GM12878 (cell line): ENCODE data around the gene NTM. TPM values are rescaled to one million over a fixed set of nuclear protein-coding genes. Genes with fewer than 3 reads are reported as not detected.

Experiments used
- ATAC-seq: fragments of 200-7000 bp; cut with Tn5 transposase; 3 replicates; pipeline ENCODE4 v1.9.1; 2020; ENCODE audit warnings: mild to moderate bottlenecking, moderate library complexity
- BruUV-seq: library from RNA; stranded (reverse); fragments of 400-500 nt; replicated peaks from 2 replicates; lab custom pipeline; 2021; lab: Mats Ljungman, UMichigan
- CTCF ChIA-PET: fragments of 300-600 bp; sonication (Branson Sonifier 250); formaldehyde crosslinking; extraction: SDS; loops from one replicate; lab custom pipeline; 2021; ENCODE audit warnings: inconsistent platforms; lab: Yijun Ruan, JAX
- POLR2A ChIA-PET: fragments of 350-600 bp; formaldehyde crosslinking; extraction: SDS; loops from one replicate; lab custom pipeline; 2021; ENCODE audit warnings: inconsistent platforms; lab: Charles Lee
- RAD21 ChIA-PET: fragments of 300-600 bp; sonication (Branson Sonifier 250); formaldehyde crosslinking; loops from one replicate; lab custom pipeline; 2023; ENCODE audit warnings: antibody characterized with exemption; ENCODE audit not compliant: unreplicated experiment; lab: Charles Lee
- SMC1A ChIA-PET: fragments of 300-600 bp; sonication (Branson Sonifier 250); formaldehyde crosslinking; loops from one replicate; lab custom pipeline; 2023; ENCODE audit not compliant: unreplicated experiment, uncharacterized antibody; lab: Charles Lee
- DNase-seq: peaks from one replicate; pipeline ENCODE4 v3.0.0-alpha.2; 2011; ENCODE audit warnings: low read depth, low spot score
- FAIRE-seq: peaks from 3 replicates; lab custom pipeline; 2011; peaks lifted over from hg19 to GRCh38; lab: Jason Lieb, UNC
- H2AFZ ChIP-seq: 2 replicates; pipeline ENCODE4 v1.6.0; 2011; ENCODE audit warnings: low read depth, low read length, control low read depth; ENCODE audit not compliant: control insufficient read depth
- H3K27ac ChIP-seq: 2 replicates; pipeline ENCODE4 v1.5.1; 2011; ENCODE audit warnings: control low read depth; ENCODE audit not compliant: control insufficient read depth, insufficient read depth
- H3K27me3 ChIP-seq, 2 experiments: replicated peaks in 1 of 2; 2 replicates each; pipeline versions ENCODE4 v1.6.0 to v1.6.1; 2011; ENCODE audit warnings: low read length in 1 of 2; ENCODE audit not compliant: control insufficient read depth in 2 of 2, insufficient read depth in 2 of 2
- H3K36me3 ChIP-seq, 2 experiments: 2 replicates each; pipeline ENCODE4 v1.5.1; 2011; ENCODE audit warnings: low read length in 1 of 2; ENCODE audit not compliant: control insufficient read depth in 2 of 2, insufficient read depth in 2 of 2
- H3K4me1 ChIP-seq: 2 replicates; pipeline ENCODE4 v1.6.1; 2011; ENCODE audit warnings: mild to moderate bottlenecking, low read length, moderate library complexity, mixed read lengths; ENCODE audit not compliant: control insufficient read depth, insufficient read depth
- H3K4me2 ChIP-seq: 2 replicates; pipeline ENCODE4 v1.6.0; 2011; ENCODE audit warnings: control low read depth; ENCODE audit not compliant: control insufficient read depth, insufficient read depth
- H3K4me3 ChIP-seq: fragments of 200-600 bp; sonication (generic); 2 replicates; pipeline ENCODE4 v1.5.1; 2016
- H3K79me2 ChIP-seq: 2 replicates; pipeline ENCODE4 v1.6.0; 2011; ENCODE audit warnings: low read length; ENCODE audit not compliant: control insufficient read depth, insufficient read depth
- H3K9ac ChIP-seq: 2 replicates; pipeline ENCODE4 v1.8.0; 2011; ENCODE audit warnings: low read length, control low read depth, mixed read lengths; ENCODE audit not compliant: control insufficient read depth, insufficient read depth
- H3K9me3 ChIP-seq: replicated peaks from 3 replicates; pipeline ENCODE4 v1.5.1; 2011; ENCODE audit warnings: mild to moderate bottlenecking, low read length; ENCODE audit not compliant: control insufficient read depth, insufficient read depth
- H4K20me1 ChIP-seq: 2 replicates; pipeline ENCODE4 v1.6.0; 2011; ENCODE audit not compliant: control insufficient read depth, insufficient read depth
- WGBS: methylation state at CpG from one replicate; pipeline ENCODE4 v1.1.6; 2016; ENCODE audit warnings: low lambda C conversion rate; ENCODE audit not compliant: insufficient replicate concordance, insufficient coverage; ENCODE audit errors: missing lambda C conversion rate; 5-methylcytosine and 5-hydroxymethylcytosine counted together
- in situ Hi-C: fragments of 300-500 bp; cut with MboI; formaldehyde crosslinking; loops from 9 replicates; pipeline ENCODE4 v1.14.3; 2018; ENCODE audit warnings: mixed read lengths
- intact Hi-C: fragments of 100-400 bp; cut with micrococcal nuclease; formaldehyde crosslinking; loops from one replicate; pipeline ENCODE4 v1.14.2; 2022; ENCODE audit not compliant: unreplicated experiment
- polyA plus RNA-seq, 11 experiments: library from polyadenylated mRNA; depleted of rRNA in 4 of 11; unstranded in 6 of 11; stranded (reverse) in 5 of 11; fragments of >200 nt; fragmentation: Nextera tagmentation in 4 of 11; fragmentation: Illumina TruSeq in 1 of 11; extraction: Ambion mirVana in 4 of 11; extraction: Trizol in 1 of 11; gene quantifications; 1 replicate in 1 of 11; 2 replicates in 10 of 11; pipeline versions ENCODE4 v1.2.1 to v1.2.3, GENCODE V29; 2011 to 2016; ENCODE audit warnings: inconsistent platforms in 2 of 11, missing spikeins in 2 of 11, low read depth in 1 of 11
- total RNA-seq, 4 experiments: library from RNA; depleted of rRNA in 3 of 4; stranded (reverse); fragments of >200 nt in 3 of 4; fragmentation: Illumina TruSeq in 1 of 4; extraction: Trizol in 1 of 4; gene quantifications; 2 replicates each; pipeline versions ENCODE4 v1.2.1 to v1.2.3, GENCODE V29; 2013 to 2021
- TF ChIP-seq, protein P1 (sequence below): fragments of 150-350 bp; IDR thresholded peaks from 2 replicates; pipeline ENCODE4 v1.6.1; 2016; ENCODE audit warnings: low read depth, low read length

Gene NTM
- total and polyA plus RNA-seq, 10 of the 15 experiments (the other 5 are each of a cell fraction or from before 2014, with no cell fraction given): not detected

DNA sequence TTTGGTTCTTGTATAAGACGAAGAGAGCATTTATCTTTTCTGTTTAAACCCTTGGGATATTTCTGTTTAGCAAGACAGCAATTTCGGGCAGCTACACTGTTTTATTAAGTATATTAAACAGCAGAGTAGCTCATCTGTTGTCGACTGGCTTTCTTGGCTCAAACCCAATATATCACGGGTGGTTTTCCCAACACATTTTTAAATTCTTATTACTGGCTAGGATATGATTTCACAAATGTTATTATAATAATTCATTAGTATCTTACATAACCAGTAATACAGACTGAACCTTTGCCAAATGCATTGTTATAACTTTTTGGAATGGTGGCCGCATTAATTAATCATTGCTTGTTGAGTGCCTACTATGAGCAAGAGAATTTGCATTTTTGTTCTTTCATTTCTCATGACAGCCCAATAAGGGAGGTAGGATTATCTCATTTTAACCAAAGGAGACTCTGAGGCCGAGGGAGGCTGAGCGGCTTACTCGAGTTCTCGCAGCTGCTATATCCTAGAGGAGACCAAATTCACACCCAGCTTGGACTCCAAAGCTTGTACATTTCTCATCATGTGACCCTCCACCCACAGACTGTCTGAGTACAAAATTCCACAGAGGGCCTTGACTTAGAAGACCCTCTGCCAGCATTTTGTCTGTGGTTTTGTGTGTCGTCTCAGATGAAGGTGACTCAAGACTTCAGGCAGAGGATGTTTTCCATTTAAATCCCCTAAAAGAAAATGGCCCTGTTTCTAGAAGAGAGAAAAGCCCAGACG is 304.9 kb downstream of the NTM start:
- 21% methylated on average over 11 of the region's 11 CpGs for WGBS
- ChIA-PET SMC1A (interaction anchor here (1.0 to 1.5 kb wide), 7 partner anchors 10 to 614 kb away, joined by 3 to 6 read pairs (median 3); no protein-coding TSS in a partner anchor), CTCF (interaction anchor here (0.8 to 3.1 kb wide), 18 partner anchors 10 to 759 kb away, joined by 3 to 46 read pairs (median 6); partner anchors contain the start of gene SNX19), POLR2A (no interaction called here), RAD21 (interaction anchor here (1.2 to 2.0 kb wide), 5 partner anchors 24 to 611 kb away, joined by 3 to 19 read pairs (median 4); no protein-coding TSS in a partner anchor)
- Histone ChIP-seq H3K36me3 (no peaks in the 10 kb centered on the region), H4K20me1 (no peaks in the 10 kb centered on the region), H3K4me3 (no peak overlapping the region), H2AFZ (no peak overlapping the region), H3K9me3 (no peaks in the 10 kb centered on the region), H3K4me1 (no peaks in the 10 kb centered on the region), H3K27me3 (no peaks in the 10 kb centered on the region), H3K79me2 (no peaks in the 10 kb centered on the region), H3K9ac (no peak overlapping the region), H3K4me2 (no peak overlapping the region), H3K27ac (no peak overlapping the region)
- FAIRE-seq (no peak), ATAC-seq (no peak), DNase-seq (no peak)
- intact Hi-C loops (loop anchor here (2.0 to 10.0 kb wide), 2 partner anchors 431 to 753 kb away; no protein-coding TSS in a partner anchor), in situ Hi-C loops (loop anchor here (10.0 kb wide), 1 partner anchor 751 kb away; no protein-coding TSS in a partner anchor)
- no TSS peak for BruUV-seq
- TF ChIP-seq, protein P1, sequence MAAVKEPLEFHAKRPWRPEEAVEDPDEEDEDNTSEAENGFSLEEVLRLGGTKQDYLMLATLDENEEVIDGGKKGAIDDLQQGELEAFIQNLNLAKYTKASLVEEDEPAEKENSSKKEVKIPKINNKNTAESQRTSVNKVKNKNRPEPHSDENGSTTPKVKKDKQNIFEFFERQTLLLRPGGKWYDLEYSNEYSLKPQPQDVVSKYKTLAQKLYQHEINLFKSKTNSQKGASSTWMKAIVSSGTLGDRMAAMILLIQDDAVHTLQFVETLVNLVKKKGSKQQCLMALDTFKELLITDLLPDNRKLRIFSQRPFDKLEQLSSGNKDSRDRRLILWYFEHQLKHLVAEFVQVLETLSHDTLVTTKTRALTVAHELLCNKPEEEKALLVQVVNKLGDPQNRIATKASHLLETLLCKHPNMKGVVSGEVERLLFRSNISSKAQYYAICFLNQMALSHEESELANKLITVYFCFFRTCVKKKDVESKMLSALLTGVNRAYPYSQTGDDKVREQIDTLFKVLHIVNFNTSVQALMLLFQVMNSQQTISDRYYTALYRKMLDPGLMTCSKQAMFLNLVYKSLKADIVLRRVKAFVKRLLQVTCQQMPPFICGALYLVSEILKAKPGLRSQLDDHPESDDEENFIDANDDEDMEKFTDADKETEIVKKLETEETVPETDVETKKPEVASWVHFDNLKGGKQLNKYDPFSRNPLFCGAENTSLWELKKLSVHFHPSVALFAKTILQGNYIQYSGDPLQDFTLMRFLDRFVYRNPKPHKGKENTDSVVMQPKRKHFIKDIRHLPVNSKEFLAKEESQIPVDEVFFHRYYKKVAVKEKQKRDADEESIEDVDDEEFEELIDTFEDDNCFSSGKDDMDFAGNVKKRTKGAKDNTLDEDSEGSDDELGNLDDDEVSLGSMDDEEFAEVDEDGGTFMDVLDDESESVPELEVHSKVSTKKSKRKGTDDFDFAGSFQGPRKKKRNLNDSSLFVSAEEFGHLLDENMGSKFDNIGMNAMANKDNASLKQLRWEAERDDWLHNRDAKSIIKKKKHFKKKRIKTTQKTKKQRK: no peak
